Central memory CD8-positive, alpha-beta T cell (primary cell): ENCODE data around the gene TMBIM4.
A peak's percentile ranks its signal among the peaks of the same experiment; 100 is the strongest.

Source experiments
- ATAC-seq: fragments of 150-1000 bp; cut with Tn5 transposase; replicated peaks from 2 replicates; pipeline ENCODE4 v1.10.0; 2022; ENCODE audit warnings: mild to moderate bottlenecking, moderate FRiP score, moderate number of reproducible peaks; ENCODE audit not compliant: poor library complexity, severe bottlenecking; ENCODE audit errors: extremely low read depth
- DNase-seq, 2 donors: peaks; one replicate each; pipeline ENCODE4 v3.0.0; 2021; ENCODE audit warnings: low spot score in 2 of 2
- H3K27ac Mint-ChIP-seq: one replicate; pipeline ENCODE4 v1.8.0; 2022; ENCODE audit warnings: low read depth, mild to moderate bottlenecking, moderate library complexity, mixed read lengths
- H3K27me3 Mint-ChIP-seq: one replicate; pipeline ENCODE4 v1.8.0; 2022; ENCODE audit warnings: mixed read lengths
- H3K36me3 Mint-ChIP-seq: one replicate; pipeline ENCODE4 v1.8.0; 2022; ENCODE audit warnings: mild to moderate bottlenecking, moderate library complexity, mixed read lengths; ENCODE audit not compliant: insufficient read depth
- H3K4me1 Mint-ChIP-seq: one replicate; pipeline ENCODE4 v1.8.0; 2022; ENCODE audit warnings: mixed read lengths
- H3K4me3 Mint-ChIP-seq: one replicate; pipeline ENCODE4 v1.8.0; 2022; ENCODE audit warnings: mild to moderate bottlenecking, moderate library complexity, mixed read lengths
- H3K9me3 Mint-ChIP-seq: one replicate; pipeline ENCODE4 v1.8.0; 2022; ENCODE audit warnings: mixed read lengths

Gene TMBIM4

GRCh38 chr12:66127650-66128049 is 42.1 kb downstream of the TMBIM4 start:
- Mint-ChIP-seq H3K4me3 (no peak overlapping the region), H3K4me1 (peaks cover 58% of the 10 kb centered on the region), H3K9me3 (no peaks in the 10 kb centered on the region), H3K27ac (peak overlapping the region; percentile 23), H3K36me3 (peaks cover 57% of the 10 kb centered on the region), H3K27me3 (no peaks in the 10 kb centered on the region)
- DNase-seq (no peak), ATAC-seq (no peak)

- Mint-ChIP-seq H3K27me3 (no peaks in the 10 kb centered on the region), H3K4me3 (no peak overlapping the region), H3K27ac (no peak overlapping the region), H3K36me3 (peaks cover 40% of the 10 kb centered on the region), H3K4me1 (peaks cover 27% of the 10 kb centered on the region), H3K9me3 (no peaks in the 10 kb centered on the region)
- no peak for DNase-seq
- no peak for ATAC-seq
Measured at GRCh38 chr12:66120477-66120876, 49.3 kb downstream of the TMBIM4 start.

GRCh38 chr12:66119870-66120241 is 49.9 kb downstream of the TMBIM4 start:
- Mint-ChIP-seq H3K36me3 (peaks cover 34% of the 10 kb centered on the region), H3K9me3 (no peaks in the 10 kb centered on the region), H3K27ac (no peak overlapping the region), H3K4me1 (peaks cover 21% of the 10 kb centered on the region), H3K27me3 (no peaks in the 10 kb centered on the region), H3K4me3 (no peak overlapping the region)
- peak; percentile 62 for ATAC-seq
- DNase-seq, result no peak

- no peak for DNase-seq
- H3K4me3 Mint-ChIP-seq, result no peak overlapping the region
- H3K27ac Mint-ChIP-seq, result no peak overlapping the region
- peaks cover 16% of the 10 kb centered on the region for H3K4me1 Mint-ChIP-seq
- peaks cover 30% of the 10 kb centered on the region for H3K36me3 Mint-ChIP-seq
- H3K9me3 Mint-ChIP-seq, result no peaks in the 10 kb centered on the region
- no peak for ATAC-seq
- no peaks in the 10 kb centered on the region for H3K27me3 Mint-ChIP-seq
Measured at GRCh38 chr12:66119229-66119869, 50.4 kb downstream of the TMBIM4 start.

- no peak overlapping the region for H3K27ac Mint-ChIP-seq
- no peaks in the 10 kb centered on the region for H3K27me3 Mint-ChIP-seq
- no peak overlapping the region for H3K4me3 Mint-ChIP-seq
- H3K4me1 Mint-ChIP-seq, result peaks cover 11% of the 10 kb centered on the region
- no peak for ATAC-seq
- peaks cover 20% of the 10 kb centered on the region for H3K36me3 Mint-ChIP-seq
- DNase-seq, result no peak
- no peaks in the 10 kb centered on the region for H3K9me3 Mint-ChIP-seq
Measured at GRCh38 chr12:66118240-66118891, 51.4 kb downstream of the TMBIM4 start.

GRCh38 chr12:66117242-66117641 is 52.6 kb downstream of the TMBIM4 start:
- H3K36me3 Mint-ChIP-seq, result peaks cover 12% of the 10 kb centered on the region
- no peaks in the 10 kb centered on the region for H3K27me3 Mint-ChIP-seq
- H3K4me3 Mint-ChIP-seq, result no peak overlapping the region
- H3K27ac Mint-ChIP-seq, result no peak overlapping the region
- DNase-seq (no peak), ATAC-seq (no peak)
- no peaks in the 10 kb centered on the region for H3K9me3 Mint-ChIP-seq
- H3K4me1 Mint-ChIP-seq, result peaks cover 11% of the 10 kb centered on the region

GRCh38 chr12:66115071-66115600 is 54.7 kb downstream of the TMBIM4 start:
- Mint-ChIP-seq H3K4me1 (peaks cover 8% of the 10 kb centered on the region), H3K27me3 (no peaks in the 10 kb centered on the region), H3K9me3 (no peaks in the 10 kb centered on the region), H3K4me3 (no peak overlapping the region), H3K36me3 (peaks cover 3% of the 10 kb centered on the region), H3K27ac (no peak overlapping the region)
- DNase-seq (no peak), ATAC-seq (no peak)

GRCh38 chr12:66113471-66113870 is 56.3 kb downstream of the TMBIM4 start:
- no peak overlapping the region for H3K27ac Mint-ChIP-seq
- ATAC-seq (no peak), DNase-seq (no peak)
- no peaks in the 10 kb centered on the region for H3K9me3 Mint-ChIP-seq
- H3K36me3 Mint-ChIP-seq, result no peaks in the 10 kb centered on the region
- H3K4me1 Mint-ChIP-seq, result no peaks in the 10 kb centered on the region
- no peaks in the 10 kb centered on the region for H3K27me3 Mint-ChIP-seq
- no peak overlapping the region for H3K4me3 Mint-ChIP-seq

- no peak overlapping the region for H3K4me3 Mint-ChIP-seq
Measured at GRCh38 chr12:66111605-66112004, 58.2 kb downstream of the TMBIM4 start.

GRCh38 chr12:66109056-66109455 is 60.7 kb downstream of the TMBIM4 start:
- no peaks in the 10 kb centered on the region for H3K27me3 Mint-ChIP-seq
- H3K4me3 Mint-ChIP-seq, result no peak overlapping the region
- no peaks in the 10 kb centered on the region for H3K36me3 Mint-ChIP-seq
- ATAC-seq (no peak), DNase-seq (no peak)
- no peaks in the 10 kb centered on the region for H3K4me1 Mint-ChIP-seq
- no peaks in the 10 kb centered on the region for H3K9me3 Mint-ChIP-seq
- no peak overlapping the region for H3K27ac Mint-ChIP-seq

More at GRCh38 chr12:66111605-66112004, 58.2 kb downstream of the TMBIM4 start:
- Mint-ChIP-seq H3K4me1 (no peaks in the 10 kb centered on the region), H3K9me3 (no peaks in the 10 kb centered on the region), H3K36me3 (no peaks in the 10 kb centered on the region), H3K27ac (no peak overlapping the region), H3K27me3 (no peaks in the 10 kb centered on the region)
- no peak for ATAC-seq
- DNase-seq, result no peak

- H3K4me1 Mint-ChIP-seq, result no peaks in the 10 kb centered on the region
Measured at GRCh38 chr12:66108386-66108785, 61.4 kb downstream of the TMBIM4 start.

GRCh38 chr12:66107451-66107915 is 62.3 kb downstream of the TMBIM4 start:
- H3K4me1 Mint-ChIP-seq, result no peaks in the 10 kb centered on the region
- peak; percentile 72 for ATAC-seq
- DNase-seq, result peak; percentile 23 to 54
- H3K36me3 Mint-ChIP-seq, result no peaks in the 10 kb centered on the region
- H3K4me3 Mint-ChIP-seq, result no peak overlapping the region
- H3K27me3 Mint-ChIP-seq, result peaks cover 12% of the 10 kb centered on the region
- H3K9me3 Mint-ChIP-seq, result no peaks in the 10 kb centered on the region
- no peak overlapping the region for H3K27ac Mint-ChIP-seq

More at GRCh38 chr12:66108386-66108785, 61.4 kb downstream of the TMBIM4 start:
- Mint-ChIP-seq H3K27ac (no peak overlapping the region), H3K9me3 (no peaks in the 10 kb centered on the region), H3K27me3 (peaks cover 3% of the 10 kb centered on the region), H3K36me3 (no peaks in the 10 kb centered on the region), H3K4me3 (no peak overlapping the region)
- ATAC-seq (no peak), DNase-seq (no peak)
